Fibroblast of skin of abdomen (primary cell): ENCODE measurements around the gene SYCE3.

Source experiments
- DNase-seq: peaks from one replicate; pipeline ENCODE4 v3.0.0-alpha.2; 2013

The SYCE3 gene

GRCh38 chr22:50575426-50575941 is 12.8 kb upstream of the SYCE3 start:
- no peak for DNase-seq

GRCh38 chr22:50574383-50574755 is 11.7 kb upstream of the SYCE3 start:
- no peak for DNase-seq

GRCh38 chr22:50573491-50574382 is 11.0 kb upstream of the SYCE3 start:
- no peak for DNase-seq

- no peak for DNase-seq
These were observed 10.2 kb upstream of the SYCE3 start for GRCh38 chr22:50572965-50573364.

GRCh38 chr22:50571264-50572175 is 8.8 kb upstream of the SYCE3 start:
- DNase-seq, result no peak

GRCh38 chr22:50570861-50571260 is 8.1 kb upstream of the SYCE3 start:
- DNase-seq, result no peak

- DNase-seq, result no peak
These were observed 7.3 kb upstream of the SYCE3 start for GRCh38 chr22:50569896-50570535.

GRCh38 chr22:50569041-50569459 is 6.3 kb upstream of the SYCE3 start:
- no peak for DNase-seq

- DNase-seq, result no peak
These were observed 5.9 kb upstream of the SYCE3 start for GRCh38 chr22:50568626-50569025.

GRCh38 chr22:50567721-50568252 is 5.1 kb upstream of the SYCE3 start:
- no peak for DNase-seq

- DNase-seq, result no peak
These were observed 1.6 kb upstream of the SYCE3 start for GRCh38 chr22:50564289-50564688.

GRCh38 chr22:50563413-50564160 is 868 bp upstream of the SYCE3 start:
- no peak for DNase-seq

GRCh38 chr22:50561401-50562358 is 1.0 kb downstream of the SYCE3 start:
- DNase-seq, result no peak

- no peak for DNase-seq
These were observed 2.7 kb downstream of the SYCE3 start for GRCh38 chr22:50560034-50560433.

GRCh38 chr22:50556703-50557102 is 6.0 kb downstream of the SYCE3 start:
- DNase-seq, result no peak

- no peak for DNase-seq
These were observed 9.4 kb downstream of the SYCE3 start for GRCh38 chr22:50553310-50553709.

- DNase-seq, result no peak
These were observed 11.5 kb downstream of the SYCE3 start for GRCh38 chr22:50551160-50551752.

- no peak for DNase-seq
These were observed 12.3 kb downstream of the SYCE3 start for GRCh38 chr22:50550395-50550794.

GRCh38 chr22:50548921-50549790 is 13.6 kb downstream of the SYCE3 start:
- DNase-seq, result no peak
